Inflammatory macrophage treated with lipopolysaccharide for 4 hours (primary cell): ENCODE data around the gene E2F6.

Experiments used
- DNase-seq: peaks from one replicate; pipeline ENCODE4 v3.0.0-alpha.2; 2020

The E2F6 gene

DNA sequence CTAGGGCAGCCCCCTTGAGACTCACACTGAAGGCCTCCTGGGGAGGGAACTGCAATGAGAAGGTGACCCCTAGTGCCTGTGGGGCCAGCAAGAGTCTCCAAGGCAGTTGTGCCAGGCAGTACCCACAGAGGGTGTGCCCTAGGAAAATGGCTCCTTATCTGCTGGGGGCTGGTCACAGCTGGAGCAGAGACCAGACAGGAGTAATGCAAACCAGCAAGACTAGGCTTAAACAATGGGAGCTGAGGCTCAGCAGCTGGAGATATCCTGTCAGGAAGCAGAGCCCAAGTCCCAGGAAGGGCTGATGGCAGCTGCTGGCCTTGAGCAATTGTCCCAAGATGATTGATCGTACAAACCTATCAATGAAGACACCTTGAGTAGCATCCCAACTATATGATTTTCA lies 26.8 kb upstream of the E2F6 start:
- DNase-seq = no peak

DNA sequence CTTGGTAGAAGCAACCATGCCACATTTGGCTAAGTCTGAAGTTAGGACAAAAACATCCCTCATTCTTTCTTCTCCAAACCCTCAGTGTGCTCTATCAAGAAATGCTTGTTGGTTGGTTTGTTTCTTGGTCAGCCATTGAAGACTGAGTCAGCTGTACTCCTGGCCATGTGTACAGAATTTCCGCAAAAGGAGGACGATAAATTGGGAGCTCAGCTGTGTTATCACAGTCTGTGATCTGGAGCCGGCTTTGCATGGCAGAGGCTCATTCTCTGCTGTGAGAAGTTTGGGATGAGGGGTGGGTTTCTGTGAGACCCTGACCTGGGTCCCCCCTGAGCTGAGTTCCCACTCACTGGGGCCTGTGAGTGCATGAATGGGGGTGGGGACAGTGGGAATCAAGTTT lies 26.3 kb upstream of the E2F6 start:
- DNase-seq = no peak

DNA sequence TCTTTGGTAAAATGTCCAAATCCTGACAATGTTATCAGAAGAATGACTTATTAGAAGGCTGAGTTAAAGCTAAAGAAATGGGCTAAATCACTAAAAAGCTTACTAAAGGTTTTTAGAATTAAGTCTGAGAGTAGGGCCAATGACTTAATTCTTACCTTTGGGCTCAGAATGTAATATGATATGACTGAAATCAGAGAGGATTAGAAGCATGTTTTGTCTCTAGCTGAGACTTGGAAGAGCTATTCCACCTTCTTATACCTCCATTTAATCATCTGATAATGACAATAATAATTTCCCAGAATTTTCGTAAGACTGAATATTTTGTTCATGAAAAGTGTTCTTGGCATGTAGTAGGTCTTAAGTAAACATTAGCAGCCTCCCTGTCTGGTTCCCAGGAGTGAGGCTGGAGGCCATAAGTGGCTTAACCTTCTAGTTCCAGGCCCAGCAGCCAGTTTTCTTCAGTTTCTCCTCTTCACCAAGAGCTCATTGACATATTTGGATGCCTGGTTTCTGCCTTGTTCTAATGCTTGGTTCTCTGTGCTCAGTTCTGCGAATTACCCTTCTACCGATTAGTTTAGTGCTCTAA lies 25.5 kb upstream of the E2F6 start:
- no peak for DNase-seq

DNA sequence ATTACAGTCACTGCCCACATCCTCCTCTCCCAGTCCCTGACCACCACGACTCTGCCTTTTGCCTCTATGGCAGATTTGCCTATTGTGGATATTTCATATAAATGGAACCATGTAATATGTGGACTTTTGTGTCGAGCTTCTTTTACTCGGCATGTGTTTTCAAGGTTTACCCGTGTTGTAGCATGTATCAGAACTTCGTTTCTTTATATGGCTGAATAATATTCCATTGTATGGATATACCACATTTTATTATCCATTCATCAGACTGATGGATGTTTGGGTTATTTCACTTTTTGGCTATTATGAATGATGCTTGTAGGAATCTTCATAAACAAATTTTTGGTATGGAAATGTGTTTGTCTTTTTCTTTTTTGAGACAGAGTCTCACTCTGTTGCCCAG lies 24.2 kb upstream of the E2F6 start:
- DNase-seq = no peak

DNA sequence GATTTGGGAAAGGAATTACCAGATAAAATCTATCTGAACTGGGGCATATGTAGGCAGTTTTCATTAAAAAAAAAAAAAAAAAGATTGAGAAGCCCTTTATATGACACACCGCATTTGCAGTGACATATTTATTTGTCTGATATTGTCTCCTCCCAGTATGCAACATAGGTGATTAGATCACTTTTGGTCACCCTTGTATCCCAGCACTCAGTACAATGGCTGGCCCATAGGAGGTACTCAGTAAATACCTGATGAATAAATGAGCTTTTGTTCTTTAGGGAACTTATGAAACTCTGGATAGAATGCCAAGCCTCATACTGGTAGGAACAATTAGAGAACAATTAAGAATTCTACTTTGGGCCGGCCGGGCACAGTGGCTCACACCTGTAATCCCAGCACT lies 22.8 kb upstream of the E2F6 start:
- DNase-seq = no peak

DNA sequence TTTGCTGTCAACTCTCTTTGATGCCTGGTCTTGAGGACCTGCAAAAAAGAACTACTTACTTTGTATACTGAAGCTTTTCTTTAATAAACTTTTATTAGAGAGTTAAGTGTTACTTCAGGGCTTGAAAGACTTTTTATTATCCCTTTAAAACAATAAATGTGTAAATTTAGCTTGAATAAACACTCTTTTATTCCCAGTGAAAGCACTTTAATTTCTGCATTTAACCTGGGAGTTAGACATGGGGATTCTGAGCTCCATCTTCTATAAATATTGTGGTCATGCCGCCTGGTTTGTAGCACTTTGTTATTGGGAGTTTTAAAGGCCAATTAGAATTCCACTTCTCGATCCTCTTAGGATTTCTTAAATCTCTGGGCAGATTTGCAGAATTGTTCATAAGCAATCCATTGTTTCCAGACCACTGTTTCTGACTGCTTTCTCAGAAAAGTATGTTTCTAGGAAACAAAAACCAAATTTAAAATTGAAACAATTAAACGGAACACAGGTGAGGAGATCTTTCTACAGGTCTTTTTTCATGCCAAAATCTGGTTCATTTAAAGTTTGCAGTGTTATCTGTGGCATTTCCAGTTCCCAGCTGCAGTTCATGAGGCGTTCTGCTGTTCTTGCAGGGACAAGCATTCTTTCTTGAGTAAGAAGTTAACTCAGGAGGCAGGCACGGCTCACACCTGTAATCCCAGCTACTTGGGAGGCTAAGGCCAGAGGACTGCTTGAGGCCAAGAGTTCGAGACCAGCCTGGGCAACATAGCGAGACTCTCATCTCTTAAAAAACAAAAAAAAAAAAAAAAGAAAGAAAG lies 18.1 kb upstream of the E2F6 start:
- no peak for DNase-seq

DNA sequence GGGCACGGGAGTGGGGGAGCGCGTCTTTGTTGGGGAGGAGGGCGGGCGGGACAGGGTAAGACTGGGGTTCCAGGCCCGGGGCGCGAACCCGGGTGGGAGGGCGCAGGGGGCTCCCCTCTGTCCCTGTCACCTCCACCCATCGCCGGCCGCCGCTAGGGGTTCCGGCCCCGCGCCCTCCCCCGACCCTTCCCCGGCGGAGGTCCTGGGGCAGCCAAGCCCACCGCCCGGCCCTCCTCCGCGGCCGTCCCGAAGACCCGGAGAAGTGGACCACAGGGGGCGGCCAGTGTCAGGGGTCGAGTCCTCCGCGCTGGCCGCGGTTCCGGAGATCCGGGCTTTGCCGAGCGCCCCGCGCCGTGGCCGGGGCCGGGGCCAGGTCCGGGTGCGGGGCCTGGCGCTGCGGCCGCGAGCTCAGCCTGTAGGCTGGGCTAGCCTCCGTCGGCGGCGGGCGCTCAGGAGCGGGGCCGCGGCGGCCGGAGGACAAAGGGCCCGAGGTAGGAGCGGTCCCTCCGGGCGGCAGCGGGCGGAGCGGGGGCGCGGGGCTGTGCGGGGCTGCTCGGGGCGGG lies 16.6 kb upstream of the E2F6 start:
- DNase-seq = no peak

DNA sequence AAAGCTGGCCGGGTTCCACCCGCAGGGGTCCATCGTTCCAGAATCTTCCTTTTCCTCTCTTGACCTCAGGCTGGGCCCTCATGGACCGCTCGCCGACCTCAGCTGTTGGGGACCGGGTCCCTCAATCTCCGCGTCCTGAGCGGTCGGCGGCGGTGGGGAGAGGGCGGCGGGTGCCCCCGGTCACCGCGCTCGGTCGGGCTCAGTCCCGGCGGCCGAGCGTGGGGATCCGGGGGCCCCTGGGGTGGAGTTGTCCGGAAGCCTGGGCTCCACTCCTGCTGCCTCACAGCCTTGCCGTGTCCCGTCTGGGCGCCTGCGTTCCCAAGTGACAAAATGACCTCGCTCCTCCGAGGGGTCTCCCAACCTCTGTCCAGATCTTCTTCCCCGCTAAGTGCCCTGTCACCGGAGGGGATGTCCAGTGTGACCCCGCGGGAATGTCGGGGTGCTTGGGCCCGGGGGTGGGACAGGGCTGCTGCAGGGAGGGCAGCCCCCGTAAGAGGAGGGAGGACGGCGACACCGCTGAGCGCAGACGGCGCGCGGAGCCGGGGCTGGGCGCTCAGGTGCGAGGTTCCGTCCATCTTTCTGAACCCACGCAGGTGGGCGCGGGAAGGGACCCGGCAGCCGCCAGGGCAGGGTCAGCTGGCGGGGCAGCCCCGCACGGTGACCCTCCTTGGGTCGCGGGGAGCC lies 16.0 kb upstream of the E2F6 start:
- DNase-seq = no peak

DNA sequence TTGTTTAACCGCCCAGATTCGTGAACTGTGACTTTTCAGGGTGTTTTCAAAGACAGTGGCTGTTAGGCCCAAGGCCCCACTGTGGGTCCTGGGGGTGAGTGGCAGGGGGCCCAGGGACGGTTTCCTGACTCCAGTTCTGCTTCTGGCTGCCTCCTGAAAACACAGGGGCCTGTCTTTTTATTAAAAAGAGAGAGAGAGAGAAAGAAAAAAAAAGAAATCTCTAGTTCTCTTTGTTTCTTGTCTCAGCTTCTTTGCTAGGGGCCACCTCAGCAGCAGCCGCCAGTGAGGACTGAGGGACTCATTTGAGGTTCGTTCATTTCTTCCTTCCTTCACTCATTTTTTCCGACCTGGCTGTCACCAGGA lies 15.4 kb upstream of the E2F6 start:
- no peak for DNase-seq

DNA sequence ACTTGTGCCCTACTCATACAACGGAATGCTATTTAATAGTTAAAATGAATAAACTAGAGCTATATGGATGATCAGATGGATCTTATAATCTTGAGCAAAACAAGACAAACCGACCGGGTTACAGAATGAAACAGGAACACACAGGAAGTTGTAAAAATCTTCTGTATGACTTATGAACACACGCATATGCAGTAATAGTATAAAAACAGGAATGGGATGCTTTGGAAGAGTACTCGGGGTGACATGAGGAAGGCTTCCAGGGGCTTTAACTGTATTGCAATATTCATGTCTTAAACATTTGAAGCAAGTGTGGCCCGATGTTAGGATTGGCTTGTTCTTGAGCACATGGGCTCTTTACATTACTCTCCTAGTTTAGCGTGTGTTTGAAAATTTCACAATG lies 14.9 kb upstream of the E2F6 start:
- DNase-seq = no peak

DNA sequence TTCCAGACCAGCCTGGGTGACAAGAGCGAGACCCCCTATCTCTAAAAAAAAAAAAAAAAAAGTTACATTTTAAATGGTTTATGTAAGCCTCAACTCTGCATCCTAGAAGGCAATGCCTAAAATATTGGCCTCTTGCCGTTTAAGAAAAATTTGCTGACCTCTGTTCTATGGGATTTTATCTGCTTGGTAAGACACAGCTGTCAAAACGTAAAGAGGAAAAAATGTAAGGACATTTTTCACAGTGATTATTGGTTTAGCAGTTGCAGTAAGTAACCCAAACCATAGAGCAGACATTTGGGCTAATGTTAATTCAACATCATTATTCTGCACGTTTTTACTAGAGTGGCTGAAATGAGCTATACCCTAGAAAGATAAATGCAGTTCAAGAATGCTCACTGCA lies 14.4 kb upstream of the E2F6 start:
- DNase-seq = no peak

DNA sequence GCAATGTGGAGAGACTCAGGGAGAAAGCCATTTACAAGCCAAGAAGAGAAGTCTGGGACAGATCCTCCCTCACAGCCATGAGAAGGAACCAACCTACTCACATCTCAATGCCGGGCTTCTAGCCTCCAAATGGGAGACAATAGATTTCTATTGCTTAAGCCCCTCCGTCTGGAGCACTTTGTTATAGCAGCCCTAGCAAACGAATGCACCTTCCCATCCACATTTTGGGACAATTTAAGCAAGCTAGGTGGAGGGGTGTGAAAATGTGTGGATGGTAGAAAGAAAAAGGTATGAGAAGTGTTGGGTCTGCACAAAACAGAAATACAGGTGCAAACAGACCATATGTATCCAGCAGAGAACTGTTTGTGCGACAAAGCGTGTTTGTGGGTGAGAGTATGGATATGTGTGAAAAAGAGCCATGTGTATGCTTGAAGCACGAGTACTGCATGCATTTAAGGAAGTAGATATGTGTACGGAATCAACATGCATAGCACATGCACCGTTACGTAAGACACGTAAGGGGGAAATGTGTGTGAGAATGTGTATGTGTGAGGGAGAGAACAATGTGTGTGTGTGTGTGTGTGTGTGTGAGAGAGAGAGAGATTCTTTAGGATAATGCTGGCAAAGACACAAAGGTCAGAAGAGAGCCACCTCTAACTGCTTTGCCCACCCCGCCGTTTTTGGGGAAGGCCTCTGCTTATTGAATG lies 13.1 kb upstream of the E2F6 start:
- peak; percentile 41 for DNase-seq

DNA sequence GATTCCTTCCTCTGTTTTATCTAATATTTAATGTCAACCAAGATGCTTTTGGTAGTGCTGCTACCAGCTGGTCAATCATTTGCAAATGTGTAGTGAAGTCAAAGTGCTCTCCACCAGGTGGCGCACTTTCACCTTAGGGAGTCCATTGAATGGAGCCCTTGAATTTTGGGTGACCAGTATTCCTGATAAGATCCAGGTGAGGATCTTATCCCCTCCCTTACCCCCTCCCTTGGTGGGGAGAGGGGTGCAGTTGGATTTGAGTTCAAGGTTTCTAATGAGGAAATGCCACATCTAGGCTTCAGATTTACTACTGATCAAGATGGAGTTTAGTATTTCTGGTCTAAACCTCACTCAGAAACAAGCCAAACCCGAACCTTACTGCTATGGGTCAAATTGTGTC lies 12.0 kb upstream of the E2F6 start:
- DNase-seq = peak; percentile 85

DNA sequence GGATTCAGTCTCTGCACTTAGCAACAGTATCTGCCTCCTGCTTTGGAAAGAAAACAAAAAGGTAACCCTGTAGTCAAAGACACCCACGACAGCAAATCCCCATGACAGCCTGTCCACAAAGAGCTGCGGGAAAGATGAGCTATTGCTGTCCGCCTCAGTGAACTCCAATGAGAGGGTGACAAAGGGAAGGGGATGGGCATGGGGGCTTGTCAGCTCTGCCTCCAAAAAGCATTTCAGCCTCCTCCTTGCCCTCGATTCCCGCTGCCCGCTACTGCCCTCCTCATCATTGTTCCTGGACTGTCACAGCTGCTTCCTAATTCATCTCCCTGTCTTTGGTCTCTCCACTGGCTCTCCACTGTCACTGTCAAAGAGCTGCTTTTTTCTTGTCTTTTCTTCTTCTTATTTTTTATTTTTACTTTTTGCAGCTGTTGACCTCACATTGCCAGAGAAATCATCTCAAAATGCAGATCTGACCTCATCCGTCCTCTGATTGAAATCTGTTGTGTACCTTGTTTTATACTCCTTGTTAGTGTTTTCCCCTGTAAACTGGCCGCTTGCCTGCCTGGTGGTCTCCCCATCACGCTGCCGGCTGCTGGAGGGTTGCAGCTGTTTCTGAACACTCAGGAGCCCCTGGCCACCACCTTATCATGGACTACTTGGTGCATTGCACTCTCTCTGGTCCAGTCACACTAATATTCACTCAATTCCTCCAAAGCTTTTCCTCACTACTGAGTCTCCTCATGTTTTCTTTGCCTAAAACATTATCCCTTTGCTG lies 7.9 kb upstream of the E2F6 start:
- DNase-seq = no peak

DNA sequence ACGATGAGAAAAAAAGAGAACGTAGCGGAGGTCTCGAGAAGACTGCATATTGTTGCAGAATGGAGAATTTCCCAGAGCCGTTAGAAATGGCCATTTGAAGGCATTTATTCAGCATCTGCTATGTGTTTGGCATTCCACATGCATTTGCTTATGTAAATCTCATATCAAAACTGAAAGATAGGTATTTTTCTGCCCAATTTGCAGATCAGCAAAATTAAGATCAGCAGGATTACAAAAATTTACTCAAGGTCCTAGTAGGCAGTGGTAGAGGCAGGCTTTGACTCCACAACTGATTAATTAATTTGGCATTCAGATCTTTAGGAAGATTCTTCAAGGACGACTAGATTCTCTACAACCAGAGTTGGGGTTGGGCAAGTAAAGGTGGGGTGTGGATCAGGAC lies 1.8 kb upstream of the E2F6 start:
- DNase-seq = no peak

DNA sequence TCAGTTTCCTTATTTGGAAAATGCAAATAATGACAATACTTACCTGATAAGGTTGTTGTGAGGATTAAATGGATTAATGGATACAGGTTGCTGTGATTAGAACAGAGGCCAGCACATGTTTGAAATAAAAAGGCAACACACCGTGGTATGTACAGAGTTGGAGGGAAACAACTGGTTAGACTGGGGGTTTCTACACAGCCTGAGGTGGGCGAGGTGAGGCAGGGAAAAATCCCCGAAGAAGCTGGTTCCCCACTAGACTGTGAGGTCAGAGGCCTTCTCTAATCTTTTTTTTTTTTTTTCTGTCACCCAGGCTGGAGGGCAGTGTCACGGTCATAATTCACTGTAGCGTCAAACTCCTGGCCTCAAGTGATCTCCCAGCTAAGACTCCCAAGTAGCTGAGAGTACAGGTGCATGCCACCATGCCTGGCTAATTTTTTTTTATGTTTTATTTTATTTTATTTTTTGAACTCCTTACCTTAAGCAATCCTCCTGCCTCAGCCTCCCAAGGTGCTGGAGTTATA lies 1.2 kb upstream of the E2F6 start:
- no peak for DNase-seq

DNA sequence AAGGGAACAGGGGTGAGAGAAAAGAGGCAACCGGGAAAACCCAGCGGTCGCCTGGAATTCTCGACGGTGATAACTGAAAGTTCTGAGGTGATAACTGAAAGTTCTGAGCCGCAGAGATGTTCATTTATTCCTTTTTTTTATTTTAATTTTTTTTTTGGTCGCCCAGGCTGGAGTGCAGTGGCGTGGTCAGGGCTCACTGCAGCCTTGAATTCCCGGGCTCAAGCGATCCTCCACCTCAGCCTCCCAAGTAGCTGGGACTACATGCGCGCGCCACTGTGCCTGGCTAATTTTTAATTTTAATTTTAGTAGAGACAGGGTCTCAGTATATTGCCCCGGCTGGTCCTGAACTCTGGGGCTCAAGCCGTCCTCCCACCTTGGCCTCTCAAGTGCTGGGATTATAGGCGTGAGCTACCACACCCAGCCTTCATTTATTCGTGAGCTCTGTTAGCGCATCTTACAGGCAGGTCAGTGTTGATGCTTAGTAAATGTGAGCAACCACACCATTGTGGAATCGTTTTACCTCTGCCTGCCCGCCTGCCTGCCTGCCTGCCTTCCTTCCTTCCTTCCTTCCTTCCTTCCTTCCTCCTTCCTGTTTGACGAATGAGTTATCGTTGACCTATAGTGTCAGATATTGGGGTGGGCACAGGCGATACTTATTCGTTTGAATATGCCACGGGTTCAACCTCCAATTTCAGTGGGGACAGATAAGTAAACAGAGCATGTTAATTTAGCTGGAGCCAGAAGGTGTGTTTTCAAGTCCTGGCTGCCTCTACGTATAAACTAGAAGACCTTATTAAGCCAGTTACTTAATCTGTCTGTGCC lies 557 bp upstream of the E2F6 start:
- no peak for DNase-seq

DNA sequence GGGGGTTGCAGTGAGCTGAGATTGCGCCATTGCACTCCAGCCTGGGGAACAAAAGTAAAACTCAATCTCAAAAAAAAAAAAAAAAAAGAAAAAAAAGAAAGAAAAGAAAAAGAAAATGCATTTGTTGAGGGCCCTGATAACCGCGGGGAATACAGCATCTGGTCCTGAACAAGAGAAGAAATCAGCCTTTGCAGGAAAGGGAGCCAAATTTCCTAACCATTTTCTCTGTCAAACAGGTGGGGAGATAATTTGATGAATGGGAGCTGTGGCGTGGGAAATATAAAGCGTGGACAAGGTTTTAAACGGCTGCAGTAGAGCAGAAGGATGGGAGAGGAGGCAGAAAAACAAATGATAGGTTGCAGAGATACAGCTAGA lies 864 bp downstream of the E2F6 start:
- no peak for DNase-seq

DNA sequence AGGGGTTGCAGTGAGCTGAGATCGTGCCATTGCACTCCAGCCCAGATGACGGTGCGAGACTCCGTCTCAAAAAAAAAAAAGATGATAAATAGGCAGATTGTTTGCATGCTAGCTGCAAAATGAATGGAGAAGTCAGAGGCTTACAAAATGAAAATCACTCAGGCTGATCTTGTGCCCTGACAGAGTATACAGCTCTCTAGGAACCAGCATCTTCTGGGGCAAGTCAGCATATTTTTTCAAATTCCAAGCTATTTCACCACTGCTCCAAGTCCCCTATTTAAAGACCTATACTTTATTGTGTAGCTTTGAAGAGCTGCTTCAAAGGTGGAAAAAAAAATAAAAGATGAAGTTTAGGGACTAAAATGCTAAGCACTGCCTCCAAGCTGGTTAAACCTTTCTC lies 6.1 kb downstream of the E2F6 start:
- DNase-seq = no peak

DNA sequence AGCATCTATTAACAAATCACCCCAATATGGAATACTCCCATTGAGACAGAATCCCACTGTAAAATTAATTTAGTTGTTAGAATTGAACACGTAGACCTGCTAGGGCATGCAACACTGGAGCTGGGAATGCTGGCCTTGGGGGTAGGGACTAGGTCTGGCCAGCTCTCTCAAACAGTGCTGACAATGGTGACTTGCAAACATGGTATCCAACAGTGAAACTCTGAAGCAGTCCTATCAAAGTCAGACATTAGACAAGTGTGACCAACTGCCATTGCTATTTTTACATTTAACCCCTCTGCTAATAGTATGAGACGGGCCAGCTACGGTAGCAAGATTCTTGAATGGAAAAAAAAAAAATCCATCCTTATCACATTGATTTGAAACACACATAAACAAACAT lies 7.2 kb downstream of the E2F6 start:
- DNase-seq = no peak

DNA sequence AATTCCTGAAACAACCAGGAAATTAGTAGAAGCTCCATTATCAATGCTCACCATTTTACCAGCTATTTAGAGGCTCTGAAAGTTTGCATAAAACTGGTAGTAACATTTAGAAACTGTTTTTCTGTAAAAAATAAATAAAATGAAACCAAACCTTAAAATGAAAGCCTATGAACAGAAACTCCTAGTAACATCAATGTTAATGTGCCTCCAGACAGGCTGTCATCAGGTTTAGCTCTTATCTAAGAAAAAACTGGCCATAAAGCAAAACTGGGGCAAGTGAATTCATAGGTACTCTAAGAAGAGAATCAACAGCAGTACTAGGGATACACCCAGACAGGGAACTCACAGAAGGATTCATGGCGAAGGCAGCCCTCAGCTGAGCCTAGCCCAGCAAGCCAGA lies 8.0 kb downstream of the E2F6 start:
- DNase-seq = no peak

DNA sequence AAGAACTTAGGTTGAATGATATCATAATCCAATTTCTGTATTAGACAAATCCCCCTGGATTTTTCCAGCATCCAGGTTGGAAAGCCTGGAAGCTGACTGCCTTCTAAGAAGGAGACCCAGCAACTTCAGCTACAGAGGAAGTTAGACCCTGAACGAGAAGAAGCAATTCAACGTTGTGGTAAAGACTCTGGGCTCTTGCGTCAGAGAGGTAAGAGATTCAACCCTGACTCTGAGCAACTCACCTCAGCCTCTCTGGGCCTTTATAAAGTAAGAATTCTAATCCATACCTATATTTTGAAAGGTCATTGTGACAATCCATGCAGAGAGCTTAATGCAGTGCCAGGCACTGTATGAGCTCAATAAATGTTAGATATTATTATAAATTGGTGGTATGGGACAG lies 9.7 kb downstream of the E2F6 start:
- DNase-seq = no peak
